H1 (cell line): ENCODE measurements around the gene SOCS7. TPM values are rescaled to one million over a fixed set of nuclear protein-coding genes. Genes with fewer than 3 reads are reported as not detected.

ENCODE experiments used
- CTCF ChIA-PET: fragments of 300-600 bp; sonication (Branson Sonifier 250); formaldehyde crosslinking; loops from one replicate; lab custom pipeline; 2021; ENCODE audit not compliant: partially characterized antibody; lab: Charles Lee
- POLR2A ChIA-PET: fragments of 300-600 bp; sonication (Branson Sonifier 250); formaldehyde crosslinking; loops from one replicate; lab custom pipeline; 2021; ENCODE audit warnings: inconsistent platforms; ENCODE audit not compliant: partially characterized antibody; lab: Charles Lee
- DNase-seq, 2 experiments: peaks; one replicate each; pipeline versions ENCODE4 v3.0.0 to v3.0.0-alpha.2; 2010 to 2022; ENCODE audit warnings: low spot score in 2 of 2, low read depth in 1 of 2, mixed read lengths in 1 of 2
- FAIRE-seq: peaks from 2 replicates; lab custom pipeline; 2011; peaks lifted over from hg19 to GRCh38; lab: Jason Lieb, UNC
- H2AFZ ChIP-seq: 2 replicates; pipeline ENCODE4 v1.8.1; 2012; ENCODE audit warnings: low read length, inconsistent platforms
- H2AK5ac ChIP-seq: 2 replicates; pipeline ENCODE4 v1.6.1; 2013; ENCODE audit warnings: low read depth, low read length
- H2BK120ac ChIP-seq: replicated peaks from 2 replicates; pipeline ENCODE3; 2013; ENCODE audit warnings: low read depth, low read length, inconsistent platforms
- H2BK12ac ChIP-seq: 2 replicates; pipeline ENCODE4 v1.6.1; 2013; ENCODE audit warnings: low read depth, low read length
- H2BK15ac ChIP-seq: 2 replicates; pipeline ENCODE4 v1.6.1; 2013; ENCODE audit warnings: low read length
- H2BK20ac ChIP-seq: 2 replicates; pipeline ENCODE4 v1.6.1; 2013; ENCODE audit warnings: low read length
- H2BK5ac ChIP-seq: 2 replicates; pipeline ENCODE4 v1.6.1; 2013; ENCODE audit warnings: low read depth, low read length
- H3K14ac ChIP-seq: 2 replicates; pipeline ENCODE4 v1.6.1; 2013; ENCODE audit warnings: inconsistent platforms; ENCODE audit not compliant: insufficient read length
- H3K18ac ChIP-seq: 2 replicates; pipeline ENCODE4 v1.6.1; 2013; ENCODE audit warnings: low read length; ENCODE audit errors: extremely low read depth
- H3K23ac ChIP-seq: 2 replicates; pipeline ENCODE4 v1.6.1; 2013; ENCODE audit warnings: inconsistent platforms; ENCODE audit not compliant: insufficient read length
- H3K23me2 ChIP-seq: 2 replicates; pipeline ENCODE4 v1.6.1; 2013; ENCODE audit warnings: low read depth, low read length
- H3K27ac ChIP-seq: 2 replicates; pipeline ENCODE4 v1.6.1; 2011; ENCODE audit warnings: low read depth, low read length, inconsistent platforms
- H3K27me3 ChIP-seq, 4 experiments: replicated peaks in 1 of 4; 1 replicate in 1 of 4; 2 replicates in 3 of 4; pipeline versions ENCODE4 v1.6.1 to v1.8.1; 2011 to 2013; ENCODE audit warnings: low read length in 3 of 4, mild to moderate bottlenecking in 3 of 4, inconsistent platforms in 2 of 4, mixed read lengths in 2 of 4, moderate library complexity in 1 of 4; ENCODE audit not compliant: control insufficient read depth in 3 of 4, insufficient read depth in 3 of 4; ENCODE audit errors: extremely low read depth in 1 of 4
- H3K36me3 ChIP-seq, 4 experiments: 2 replicates each; pipeline versions ENCODE4 v1.6.1 to v1.8.1; 2011 to 2013; ENCODE audit warnings: mild to moderate bottlenecking in 4 of 4, low read length in 3 of 4, moderate library complexity in 2 of 4, control low read depth in 1 of 4, inconsistent platforms in 1 of 4; ENCODE audit not compliant: insufficient read depth in 4 of 4, control insufficient read depth in 2 of 4
- H3K4ac ChIP-seq: replicated peaks from 2 replicates; pipeline ENCODE3; 2013; ENCODE audit warnings: low read length, low read depth, mixed read lengths, inconsistent platforms; ENCODE audit not compliant: insufficient read length
- H3K4me1 ChIP-seq, 4 experiments: replicated peaks in 1 of 4; 1 replicate in 1 of 4; 2 replicates in 3 of 4; pipeline versions ENCODE4 v1.6.1 to v1.8.1; 2011 to 2013; ENCODE audit warnings: low read length in 3 of 4, inconsistent platforms in 2 of 4, mixed read lengths in 1 of 4; ENCODE audit not compliant: insufficient read depth in 4 of 4, control insufficient read depth in 3 of 4
- H3K4me2 ChIP-seq, 2 experiments: 2 replicates each; pipeline versions ENCODE4 v1.6.1 to v1.8.1; 2011 to 2013; ENCODE audit warnings: low read depth in 2 of 2, low read length in 2 of 2, control low read depth in 1 of 2, inconsistent platforms in 1 of 2, mild to moderate bottlenecking in 1 of 2; ENCODE audit not compliant: insufficient read depth in 1 of 2
- H3K4me3 ChIP-seq, 4 experiments: fragments of 200-600, 300-600 bp in 1 of 4; sonication (generic), shearing (Covaris generic), sonication (Bioruptor Twin) in 1 of 4; 2 replicates each; pipeline versions ENCODE4 v1.5.1 to v1.8.1; 2011 to 2016; ENCODE audit warnings: low read length in 4 of 4, low read depth in 3 of 4, control low read depth in 2 of 4, inconsistent platforms in 2 of 4, mild to moderate bottlenecking in 2 of 4, mixed read lengths in 1 of 4, moderate library complexity in 1 of 4; ENCODE audit not compliant: insufficient read depth in 2 of 4; ENCODE audit errors: extremely low read depth in 1 of 4
- H3K56ac ChIP-seq: replicated peaks from 2 replicates; pipeline ENCODE3; 2013; ENCODE audit warnings: low read depth, mild to moderate bottlenecking, mixed read lengths, low read length, inconsistent platforms; ENCODE audit not compliant: insufficient read length
- H3K79me1 ChIP-seq: 2 replicates; pipeline ENCODE4 v1.6.1; 2013; ENCODE audit warnings: low read depth, low read length, control low read depth
- H3K79me2 ChIP-seq, 2 experiments: 2 replicates each; pipeline versions ENCODE4 v1.6.1 to v1.8.1; 2012 to 2013; ENCODE audit warnings: low read length in 2 of 2, mild to moderate bottlenecking in 2 of 2, inconsistent platforms in 1 of 2; ENCODE audit not compliant: insufficient read depth in 2 of 2, control insufficient read depth in 1 of 2
- H3K9ac ChIP-seq, 4 experiments: replicated peaks in 1 of 4; 1 replicate in 1 of 4; 2 replicates in 3 of 4; pipeline versions ENCODE4 v1.6.1 to v1.8.1; 2011 to 2013; ENCODE audit warnings: low read depth in 3 of 4, low read length in 3 of 4, control low read depth in 2 of 4, mild to moderate bottlenecking in 2 of 4, moderate library complexity in 2 of 4, inconsistent platforms in 1 of 4; ENCODE audit errors: extremely low read depth in 1 of 4
- H3K9me3 ChIP-seq, 2 experiments: 2 replicates each; pipeline versions ENCODE4 v1.6.1 to v1.8.1; 2012 to 2013; ENCODE audit warnings: mild to moderate bottlenecking in 2 of 2, moderate library complexity in 2 of 2, control low read depth in 1 of 2, inconsistent platforms in 1 of 2, low read depth in 1 of 2, low read length in 1 of 2, mixed read lengths in 1 of 2; ENCODE audit not compliant: insufficient read depth in 2 of 2
- H4K20me1 ChIP-seq, 2 experiments: replicated peaks in 1 of 2; 2 replicates each; pipeline versions ENCODE3 to v1.8.1; 2011 to 2013; ENCODE audit warnings: inconsistent platforms in 2 of 2, low read length in 2 of 2, mild to moderate bottlenecking in 1 of 2; ENCODE audit not compliant: insufficient read depth in 2 of 2, control insufficient read depth in 1 of 2
- H4K5ac ChIP-seq: 2 replicates; pipeline ENCODE4 v1.6.1; 2013; ENCODE audit warnings: low read length, low read depth, mixed read lengths, inconsistent platforms; ENCODE audit not compliant: insufficient read length
- H4K8ac ChIP-seq: 2 replicates; pipeline ENCODE4 v1.8.0; 2013; ENCODE audit warnings: mild to moderate bottlenecking, moderate library complexity, low read length, inconsistent platforms; ENCODE audit not compliant: insufficient read depth; ENCODE audit errors: extremely low read depth
- H4K91ac ChIP-seq: replicated peaks from 2 replicates; pipeline ENCODE3; 2013; ENCODE audit warnings: low read length, mixed read lengths, inconsistent platforms; ENCODE audit not compliant: insufficient read length
- ASH2L ChIP-seq: fragments of 200-600, 300-600 bp; sonication (generic); IDR thresholded peaks from one replicate; pipeline ENCODE4 v1.7.1; 2017; ENCODE audit warnings: low read length
- SP1 ChIP-seq: IDR thresholded peaks from 2 replicates; pipeline ENCODE4 v1.6.1; 2011; ENCODE audit warnings: low read depth, low read length
- ZNF274 ChIP-seq: IDR thresholded peaks from 2 replicates; pipeline ENCODE4 v1.7.0; 2012; ENCODE audit warnings: low read length, borderline replicate concordance; ENCODE audit errors: extremely low read depth
- WGBS, 2 experiments: shearing (Covaris generic) in 1 of 2; methylation state at CpG; one replicate each; pipeline versions ENCODE4 v1.1.6 to v1.1.7; 2013 to 2015; ENCODE audit warnings: low lambda C conversion rate in 2 of 2, mixed read lengths in 2 of 2, inconsistent platforms in 1 of 2, low coverage in 1 of 2, missing lambda C conversion rate in 1 of 2; ENCODE audit not compliant: insufficient replicate concordance in 2 of 2, insufficient coverage in 1 of 2, insufficient read length in 1 of 2; ENCODE audit errors: extremely low coverage in 1 of 2, missing lambda C conversion rate in 1 of 2; 5-methylcytosine and 5-hydroxymethylcytosine counted together
- polyA plus RNA-seq, 7 experiments: library from polyadenylated mRNA; depleted of rRNA in 3 of 7; stranded (reverse) in 5 of 7; unstranded in 2 of 7; fragments of >200 nt in 5 of 7; fragments of 200-250 nt in 2 of 7; gene quantifications; 1 replicate in 5 of 7; 2 replicates in 1 of 7; 4 replicates in 1 of 7; pipeline versions ENCODE4 v1.2.1 to v1.2.3, GENCODE V29; 2011 to 2013; ENCODE audit warnings: missing spikeins in 2 of 7, mixed read lengths in 2 of 7
- total RNA-seq: library from RNA; stranded (reverse); fragmentation: NEBNext Ultra II Directional; extraction: Animal tissue kit (Norgen Biotek cat#: 25700); gene quantifications from 2 replicates; pipeline ENCODE4 v1.2.1, GENCODE V29; 2021

SOCS7 gene
- total and polyA plus RNA-seq, 2 of the 8 experiments (the other 6 are each of a cell fraction or from before 2014, with no cell fraction given): 13.5 to 26.9 TPM

DNA sequence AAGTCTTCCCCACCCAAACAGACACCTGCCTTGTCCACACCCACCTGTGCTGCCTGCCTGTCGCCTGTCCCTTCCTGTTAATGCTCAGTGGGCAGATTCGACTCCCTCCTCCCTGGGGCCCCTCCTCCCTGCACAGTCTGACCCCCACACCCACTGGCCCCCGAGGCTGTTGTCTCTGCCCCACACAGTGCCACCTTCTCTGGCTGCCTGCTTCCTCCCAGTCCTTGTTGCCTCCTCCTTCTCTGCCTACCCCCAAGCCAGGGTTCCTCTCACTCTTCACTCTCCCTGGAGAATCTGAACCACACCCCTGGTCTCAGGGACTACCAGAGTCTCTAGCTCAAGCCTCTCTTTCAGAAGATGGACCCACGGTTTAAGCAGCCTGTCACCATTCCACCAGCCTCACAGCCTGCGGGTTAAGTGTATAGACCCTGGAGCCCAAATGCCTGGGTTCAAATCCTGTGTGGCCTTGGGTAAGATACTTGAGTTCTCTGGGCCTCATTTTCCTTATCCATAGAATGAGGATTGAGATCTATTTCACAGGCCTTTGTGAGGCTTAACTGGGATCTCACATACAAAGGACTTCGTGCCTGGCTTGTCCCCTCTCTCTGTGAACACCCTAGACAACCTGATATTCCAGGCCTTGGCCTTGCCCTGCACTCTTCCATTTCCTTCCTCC lies 72.8 kb downstream of the SOCS7 start:
- H3K23me2 ChIP-seq: peaks cover 13% of the 10 kb centered on the region
- peak overlapping the region; percentile 4; the same call in 1 of the 2 replicates for H3K18ac ChIP-seq
- H3K36me3 ChIP-seq: no peaks in the 10 kb centered on the region
- peak overlapping the region; percentile 63 for H4K91ac ChIP-seq
- H3K4me3 ChIP-seq: no peak overlapping the region
- H2AFZ ChIP-seq: no peak overlapping the region
- H2BK12ac ChIP-seq: peak overlapping the region; percentile 68; the same call in 1 of the 2 replicates
- H2BK15ac ChIP-seq: peak overlapping the region; percentile 90; the same call in 1 of the 2 replicates
- 88% methylated on average over 6 of the region's 6 CpGs; no CpG with 5 or more reads in 1 of the 2 experiments for WGBS, 2 experiments
- no peak overlapping the region for H3K56ac ChIP-seq
- H3K4ac ChIP-seq: no peak overlapping the region
- H2BK20ac ChIP-seq: peak overlapping the region; percentile 82
- DNase-seq (no peak), FAIRE-seq (no peak)
- peaks cover 30 to 59% (median 44%) of the 10 kb centered on the region in 4 experiments for H3K4me1 ChIP-seq
- ChIA-PET CTCF (interaction anchor here (0.7 to 24.5 kb wide), 40 partner anchors 8 to 243 kb away, joined by 3 to 400 read pairs (median 4); partner anchors contain the start of genes GPR179 and SOCS7), POLR2A (interaction anchor here (0.7 to 7.6 kb wide), 10 partner anchors 9 to 54 kb away, joined by 3 to 72 read pairs (median 4); no protein-coding TSS in a partner anchor)
- H2BK120ac ChIP-seq: no peak overlapping the region
- H2AK5ac ChIP-seq: peak overlapping the region; percentile 94; the same call in 1 of the 2 replicates
- no peak overlapping the region for H3K23ac ChIP-seq
- H4K8ac ChIP-seq: peak overlapping the region; percentile 36; the same call in 1 of the 2 replicates
- peaks cover 0 to 8% (median 3%) of the 10 kb centered on the region in 4 experiments; a peak in 4 of 7 replicates for H3K27me3 ChIP-seq
- H3K9me3 ChIP-seq: no peaks in the 10 kb centered on the region
- no peak overlapping the region for H4K5ac ChIP-seq
- H3K14ac ChIP-seq: no peak overlapping the region
- no peak overlapping the region for H3K27ac ChIP-seq
- peaks cover 0 to 17% of the 10 kb centered on the region in 2 experiments; a peak in 2 of 4 replicates for H3K79me2 ChIP-seq
- H3K9ac ChIP-seq: no peak overlapping the region; a peak in 1 of 7 replicates
- 0 out of 2 replicates have a peak overlapping the region, but pooled peaks have one; percentile 26 for H2BK5ac ChIP-seq
- no peaks in the 10 kb centered on the region for H4K20me1 ChIP-seq
- peaks cover 3% of the 10 kb centered on the region; the same call in 1 of the 2 replicates for H3K79me1 ChIP-seq
- H3K4me2 ChIP-seq: peak overlapping the region in 1 of 2 experiments; percentile 1; a peak in 1 of 4 replicates
- no peak for TF ChIP-seq ZNF274
- TF ChIP-seq SP1: no peak
- no peak for TF ChIP-seq ASH2L
